Sigmoid colon (tissue), 7 donors: ENCODE measurements around the gene PARP14. TPM values are rescaled to one million over a fixed set of nuclear protein-coding genes. Genes with fewer than 3 reads are reported as not detected.

Source experiments
- DNase-seq: peaks from one replicate; pipeline ENCODE4 v3.0.0-alpha.2; 2019
- H3K27ac ChIP-seq, 4 donors: fragments of 200-600 bp; sonication (generic); one replicate each; pipeline ENCODE4 v1.5.1; 2016 to 2019; ENCODE audit warnings: mild to moderate bottlenecking in 1 of 4
- H3K27me3 ChIP-seq, 3 donors: fragments of 200-600 bp; sonication (generic); one replicate each; pipeline ENCODE4 v1.5.1; 2019; ENCODE audit warnings: mild to moderate bottlenecking in 1 of 3
- H3K36me3 ChIP-seq, 4 donors: fragments of 200-600 bp; sonication (generic); one replicate each; pipeline ENCODE4 v1.5.1; 2016 to 2019
- H3K4me1 ChIP-seq, 4 donors: fragments of 200-600 bp; sonication (generic); one replicate each; pipeline ENCODE4 v1.5.1; 2017 to 2019
- H3K4me3 ChIP-seq, 4 donors: fragments of 200-600 bp; sonication (generic); one replicate each; pipeline ENCODE4 v1.5.1; 2017 to 2019; ENCODE audit warnings: mild to moderate bottlenecking in 2 of 4, moderate library complexity in 1 of 4
- H3K9me3 ChIP-seq, 4 donors: fragments of 200-600 bp in 3 of 4; sonication (generic) in 3 of 4; one replicate each; pipeline versions ENCODE4 v1.5.1 to v1.6.1; 2013 to 2019
- CTCF ChIP-seq, 4 experiments: fragments of 450-650 bp in 3 of 4; fragments of 200-600 bp in 1 of 4; IDR thresholded peaks; one replicate each; pipeline ENCODE4 v1.5.1; 2016 to 2019; ENCODE audit warnings: antibody characterized with exemption in 4 of 4, mild to moderate bottlenecking in 3 of 4, moderate library complexity in 2 of 4
- EP300 ChIP-seq, 4 donors: sonication (generic); formaldehyde crosslinking; IDR thresholded peaks; one replicate each; pipeline ENCODE4 v1.6.1; 2017; ENCODE audit warnings: antibody characterized with exemption in 4 of 4
- POLR2A ChIP-seq, 2 donors: fragments of 450-650 bp; IDR thresholded peaks; one replicate each; pipeline ENCODE4 v1.6.1; 2016; ENCODE audit warnings: antibody characterized with exemption in 2 of 2, mild to moderate bottlenecking in 2 of 2, moderate library complexity in 2 of 2
- POLR2AphosphoS5 ChIP-seq, 4 donors: sonication (generic); formaldehyde crosslinking; IDR thresholded peaks; one replicate each; pipeline ENCODE4 v1.6.1; 2017; ENCODE audit warnings: antibody characterized with exemption in 4 of 4
- WGBS, 2 donors: extraction: QIAGEN DNeasy Blood & Tissue Kit; methylation state at CpG; one replicate each; pipeline ENCODE4 v1.1.7; 2013; 5-methylcytosine and 5-hydroxymethylcytosine counted together
- intact Hi-C: fragments of 100-400 bp; cut with DNase I; formaldehyde crosslinking; loops from one replicate; pipeline ENCODE4 v1.15.1; 2023
- polyA plus RNA-seq, 3 donors: library from polyadenylated mRNA; stranded (reverse); fragments of 200-250 nt; gene quantifications; one replicate each; pipeline ENCODE4 v1.2.3, GENCODE V29; 2013
- total RNA-seq, 4 donors: library from RNA; depleted of rRNA; stranded (reverse); fragments of >200 nt; gene quantifications; one replicate each; pipeline ENCODE4 v1.1.0, GENCODE V29; 2016
- donor health status: healthy with polysubstance abuse.
- donor health status: Bipolar disorder and iron deficiency.
- donor health status: healthy.

The PARP14 gene
- total and polyA plus RNA-seq, 7 donors, result 4.8 to 90.3 (median 41.7) TPM

- intact Hi-C loops, result loop anchor here (10.0 kb wide), 1 partner anchor 855 kb away; the partner anchor contains the start of genes EAF2 and IQCB1
- TF ChIP-seq EP300 (IDR thresholded peaks at IDR 0.05) (no peak), POLR2A (IDR thresholded peaks at IDR 0.05) (no peak)
- DNase-seq, result no peak
Measured at GRCh38 chr3:122689587-122689986, 8.9 kb downstream of the PARP14 start.

GRCh38 chr3:122690096-122690495, 9.5 kb downstream of the PARP14 start:
- intact Hi-C loops, result no loop called here
- 95 to 100% methylated on average over 1 of the region's 1 CpG for WGBS, 2 donors

More at GRCh38 chr3:122689587-122689986, 8.9 kb downstream of the PARP14 start:
- Histone ChIP-seq H3K36me3 (peaks cover 0 to 31% (median 20%) of the 10 kb centered on the region in 4 donors), H3K27me3 (no peaks in the 10 kb centered on the region), H3K27ac (peak overlapping the region in 1 of 4 donors; percentile 16), H3K4me1 (peaks cover 0 to 6% (median 0%) of the 10 kb centered on the region in 4 donors), H3K4me3 (no peak overlapping the region), H3K9me3 (no peaks in the 10 kb centered on the region)
- 89 to 91% methylated on average over 2 of the region's 2 CpGs for WGBS, 2 donors

GRCh38 chr3:122691195-122691594, 10.6 kb downstream of the PARP14 start:
- H3K27ac ChIP-seq, result peak overlapping the region in 1 of 4 donors; percentile 29

More at GRCh38 chr3:122690096-122690495, 9.5 kb downstream of the PARP14 start:
- Histone ChIP-seq H3K27me3 (no peaks in the 10 kb centered on the region), H3K9me3 (no peaks in the 10 kb centered on the region), H3K4me3 (no peak overlapping the region), H3K4me1 (peaks cover 0 to 6% (median 0%) of the 10 kb centered on the region in 4 donors), H3K27ac (no peak overlapping the region), H3K36me3 (peaks cover 0 to 31% (median 22%) of the 10 kb centered on the region in 4 donors)
- TF ChIP-seq CTCF (IDR thresholded peaks at IDR 0.05), result no peak
- TF ChIP-seq EP300 (IDR thresholded peaks at IDR 0.05), result no peak
- TF ChIP-seq POLR2AphosphoS5 (IDR thresholded peaks at IDR 0.05), result no peak
- TF ChIP-seq POLR2A (IDR thresholded peaks at IDR 0.05), result no peak
- DNase-seq, result no peak

GRCh38 chr3:122692674-122693073, 12.0 kb downstream of the PARP14 start:
- H3K4me1 ChIP-seq, result peaks cover 0 to 6% (median 0%) of the 10 kb centered on the region in 4 donors
- no peaks in the 10 kb centered on the region for H3K9me3 ChIP-seq
- no peak overlapping the region for H3K27ac ChIP-seq
- DNase-seq, result no peak
- H3K27me3 ChIP-seq, result no peaks in the 10 kb centered on the region
- TF ChIP-seq POLR2AphosphoS5 (IDR thresholded peaks at IDR 0.05) (no peak), CTCF (IDR thresholded peaks at IDR 0.05) (no peak), POLR2A (IDR thresholded peaks at IDR 0.05) (no peak), EP300 (IDR thresholded peaks at IDR 0.05) (no peak)
- no peak overlapping the region for H3K4me3 ChIP-seq
- WGBS, 2 donors, result 72 to 86% methylated on average over 3 of the region's 3 CpGs
- peaks cover 9 to 38% (median 24%) of the 10 kb centered on the region in 4 donors for H3K36me3 ChIP-seq
- intact Hi-C loops, result no loop called here

More at GRCh38 chr3:122691195-122691594, 10.6 kb downstream of the PARP14 start:
- no peak for DNase-seq
- H3K9me3 ChIP-seq, result no peaks in the 10 kb centered on the region
- peaks cover 0 to 6% (median 0%) of the 10 kb centered on the region in 4 donors for H3K4me1 ChIP-seq
- 85 to 90% methylated on average over 4 of the region's 4 CpGs for WGBS, 2 donors
- TF ChIP-seq POLR2A (IDR thresholded peaks at IDR 0.05) (no peak), EP300 (IDR thresholded peaks at IDR 0.05) (no peak), CTCF (IDR thresholded peaks at IDR 0.05) (no peak), POLR2AphosphoS5 (IDR thresholded peaks at IDR 0.05) (no peak)
- H3K27me3 ChIP-seq, result no peaks in the 10 kb centered on the region
- intact Hi-C loops, result no loop called here
- no peak overlapping the region for H3K4me3 ChIP-seq
- peaks cover 5 to 35% (median 26%) of the 10 kb centered on the region in 4 donors for H3K36me3 ChIP-seq

- H3K4me3 ChIP-seq, result no peak overlapping the region
- WGBS, 2 donors, result 67 to 91% methylated on average over 7 of the region's 7 CpGs
- DNase-seq, result no peak
- no peaks in the 10 kb centered on the region for H3K4me1 ChIP-seq
- no peaks in the 10 kb centered on the region for H3K9me3 ChIP-seq
- intact Hi-C loops, result no loop called here
- no peaks in the 10 kb centered on the region for H3K27me3 ChIP-seq
- H3K27ac ChIP-seq, result no peak overlapping the region
- TF ChIP-seq POLR2A (IDR thresholded peaks at IDR 0.05), result no peak
- peaks cover 18 to 60% (median 25%) of the 10 kb centered on the region in 4 donors for H3K36me3 ChIP-seq
Measured at GRCh38 chr3:122694966-122695365, 14.3 kb downstream of the PARP14 start.
